IMR-90 (cell line): ENCODE results near the gene HJURP. TPM values are rescaled to one million over a fixed set of nuclear protein-coding genes. Genes with fewer than 3 reads are reported as not detected.

Source experiments
- ATAC-seq: fragments of 200-7000 bp; cut with Tn5 transposase; 2 replicates; pipeline ENCODE4 v1.9.1; 2020; ENCODE audit warnings: low read depth, mild to moderate bottlenecking, moderate library complexity
- BruUV-seq: library from RNA; stranded (reverse); fragments of 400-500 nt; replicated peaks from 2 replicates; lab custom pipeline; 2021; lab: Mats Ljungman, UMichigan
- CTCF ChIA-PET: fragments of 300-600 bp; formaldehyde crosslinking; extraction: SDS; loops from one replicate; lab custom pipeline; 2021; ENCODE audit warnings: antibody characterized with exemption; lab: Yijun Ruan, JAX
- POLR2A ChIA-PET: fragments of 300-600 bp; sonication (Branson Sonifier 250); formaldehyde crosslinking; loops from one replicate; lab custom pipeline; 2022; ENCODE audit warnings: antibody characterized with exemption; ENCODE audit not compliant: unreplicated experiment; lab: Charles Lee
- DNase-seq: peaks from one replicate; pipeline ENCODE4 v3.0.0; 2013
- H2AFZ ChIP-seq: replicated peaks from 2 replicates; pipeline ENCODE3; 2013; ENCODE audit warnings: low read length, mild to moderate bottlenecking; ENCODE audit not compliant: poor library complexity
- H2AK5ac ChIP-seq: 2 replicates; pipeline ENCODE4 v1.6.1; 2013; ENCODE audit warnings: low read depth, low read length, inconsistent platforms
- H2AK9ac ChIP-seq: replicated peaks from 2 replicates; pipeline ENCODE3; 2013; ENCODE audit warnings: mild to moderate bottlenecking, low read depth, low read length, moderate library complexity; ENCODE audit not compliant: poor library complexity
- H2BK120ac ChIP-seq: 2 replicates; pipeline ENCODE4 v1.6.1; 2013; ENCODE audit warnings: low read depth, low read length, inconsistent platforms
- H2BK15ac ChIP-seq: 3 replicates; pipeline ENCODE4 v1.6.1; 2013; ENCODE audit warnings: low read depth, low read length, inconsistent platforms
- H2BK20ac ChIP-seq: 2 replicates; pipeline ENCODE4 v1.6.1; 2013; ENCODE audit warnings: low read depth, mild to moderate bottlenecking, inconsistent platforms, low read length, moderate library complexity
- H2BK5ac ChIP-seq: 2 replicates; pipeline ENCODE4 v1.6.1; 2013; ENCODE audit warnings: mild to moderate bottlenecking, low read depth, low read length, inconsistent platforms; ENCODE audit not compliant: poor library complexity, severe bottlenecking
- H3K14ac ChIP-seq: replicated peaks from 2 replicates; pipeline ENCODE4 v1.6.1; 2013; ENCODE audit warnings: low read depth, low read length, inconsistent platforms
- H3K18ac ChIP-seq: 2 replicates; pipeline ENCODE4 v1.6.1; 2013; ENCODE audit warnings: low read depth, low read length, control low read depth
- H3K23ac ChIP-seq: 2 replicates; pipeline ENCODE4 v1.6.1; 2013; ENCODE audit warnings: low read depth, low read length, inconsistent platforms
- H3K27ac ChIP-seq: 2 replicates; pipeline ENCODE4 v1.5.1; 2013; ENCODE audit warnings: mild to moderate bottlenecking, control low read depth, low read length; ENCODE audit not compliant: insufficient read depth
- H3K27me3 ChIP-seq: 2 replicates; pipeline ENCODE4 v1.6.1; 2013; ENCODE audit warnings: low read length; ENCODE audit not compliant: control insufficient read depth, insufficient read depth
- H3K36me3 ChIP-seq: 2 replicates; pipeline ENCODE4 v1.6.1; 2013; ENCODE audit warnings: low read length, mixed read lengths; ENCODE audit not compliant: control insufficient read depth, insufficient read depth
- H3K4ac ChIP-seq: 2 replicates; pipeline ENCODE4 v1.6.1; 2013; ENCODE audit warnings: low read depth, low read length, inconsistent platforms
- H3K4me1 ChIP-seq: 2 replicates; pipeline ENCODE4 v1.6.1; 2013; ENCODE audit warnings: low read length, mixed read lengths; ENCODE audit not compliant: control insufficient read depth, insufficient read depth
- H3K4me2 ChIP-seq: 2 replicates; pipeline ENCODE4 v1.6.1; 2013; ENCODE audit warnings: low read depth, mild to moderate bottlenecking, control low read depth, low read length, moderate library complexity
- H3K4me3 ChIP-seq: 2 replicates; pipeline ENCODE4 v1.5.1; 2013; ENCODE audit warnings: low read depth, mild to moderate bottlenecking, control low read depth, low read length, moderate library complexity; ENCODE audit not compliant: insufficient read depth
- H3K56ac ChIP-seq: 2 replicates; pipeline ENCODE4 v1.6.1; 2013; ENCODE audit warnings: low read length, inconsistent platforms; ENCODE audit not compliant: insufficient read depth; ENCODE audit errors: extremely low read depth
- H3K79me1 ChIP-seq, 2 experiments: 2 replicates each; pipeline ENCODE4 v1.6.1; 2013; ENCODE audit warnings: low read length in 2 of 2, inconsistent platforms in 1 of 2, low read depth in 1 of 2
- H3K9ac ChIP-seq: 2 replicates; pipeline ENCODE4 v1.6.1; 2013; ENCODE audit warnings: low read depth, low read length, control low read depth
- H3K9me1 ChIP-seq: 2 replicates; pipeline ENCODE4 v1.6.1; 2013; ENCODE audit warnings: low read length, inconsistent platforms; ENCODE audit not compliant: insufficient read depth
- H3K9me3 ChIP-seq: 2 replicates; pipeline ENCODE4 v1.6.1; 2013; ENCODE audit warnings: low read length; ENCODE audit not compliant: control insufficient read depth, insufficient read depth
- H4K20me1 ChIP-seq: 2 replicates; pipeline ENCODE4 v1.6.1; 2013; ENCODE audit warnings: low read length, inconsistent platforms; ENCODE audit not compliant: insufficient read depth
- H4K5ac ChIP-seq: 2 replicates; pipeline ENCODE4 v1.6.1; 2013; ENCODE audit warnings: mild to moderate bottlenecking, low read depth, low read length, control low read depth
- H4K8ac ChIP-seq, 2 experiments: 2 replicates each; pipeline ENCODE4 v1.6.1; 2013; ENCODE audit warnings: low read depth in 2 of 2, low read length in 2 of 2, control low read depth in 1 of 2, inconsistent platforms in 1 of 2
- H4K91ac ChIP-seq: 2 replicates; pipeline ENCODE4 v1.6.1; 2013; ENCODE audit warnings: low read depth, low read length, inconsistent platforms; ENCODE audit not compliant: insufficient read depth
- BHLHE40 ChIP-seq: fragments of 150-350 bp; IDR thresholded peaks from 2 replicates; pipeline ENCODE4 v1.6.1; 2016; ENCODE audit warnings: mild to moderate bottlenecking, low read depth, low read length
- CEBPB ChIP-seq: IDR thresholded peaks from 2 replicates; pipeline ENCODE4 v1.6.1; 2012; ENCODE audit warnings: low read depth, low read length, improper control_type of control experiment
- CHD1 ChIP-seq: IDR thresholded peaks from 2 replicates; pipeline ENCODE4 v1.6.1; 2012; ENCODE audit warnings: low read depth, low read length, improper control_type of control experiment
- FOS ChIP-seq: fragments of 150-350 bp; IDR thresholded peaks from 2 replicates; pipeline ENCODE4 v1.6.1; 2016; ENCODE audit warnings: low read depth, low read length
- MAFK ChIP-seq: IDR thresholded peaks from 2 replicates; pipeline ENCODE4 v1.6.1; 2012; ENCODE audit warnings: low read depth, low read length, improper control_type of control experiment
- MAZ ChIP-seq: IDR thresholded peaks from 2 replicates; pipeline ENCODE4 v1.6.1; 2012; ENCODE audit warnings: low read depth, mild to moderate bottlenecking, low read length, improper control_type of control experiment, moderate library complexity, borderline replicate concordance
- MXI1 ChIP-seq: IDR thresholded peaks from 2 replicates; pipeline ENCODE4 v1.6.1; 2012; ENCODE audit warnings: low read depth, mild to moderate bottlenecking, low read length, moderate library complexity, borderline replicate concordance
- NFE2L2 ChIP-seq: fragments of 150-350 bp; IDR thresholded peaks from 2 replicates; pipeline ENCODE4 v1.6.1; 2016; ENCODE audit warnings: low read depth, mild to moderate bottlenecking, low read length
- POLR2A ChIP-seq: IDR thresholded peaks from 2 replicates; pipeline ENCODE4 v1.6.1; 2012; ENCODE audit warnings: mild to moderate bottlenecking, low read depth, low read length
- RAD21 ChIP-seq: IDR thresholded peaks from 2 replicates; pipeline ENCODE4 v1.6.1; 2012; ENCODE audit warnings: low read length, improper control_type of control experiment
- RCOR1 ChIP-seq: IDR thresholded peaks from 2 replicates; pipeline ENCODE4 v1.6.1; 2012; ENCODE audit warnings: mild to moderate bottlenecking, low read length, improper control_type of control experiment; ENCODE audit not compliant: insufficient replicate concordance
- RFX5 ChIP-seq: IDR thresholded peaks from 2 replicates; pipeline ENCODE4 v1.8.0; 2012; ENCODE audit warnings: low read depth, mild to moderate bottlenecking, low read length, moderate library complexity
- SMC3 ChIP-seq: fragments of 150-350 bp; IDR thresholded peaks from 2 replicates; pipeline ENCODE4 v1.6.1; 2016; ENCODE audit warnings: low read depth, mild to moderate bottlenecking, antibody characterized with exemption, low read length, moderate library complexity
- WGBS, 2 experiments: methylation state at CpG; one replicate each; pipeline versions ENCODE4 v1.1.5 to v1.1.7; 2013; ENCODE audit warnings: missing lambda C conversion rate in 2 of 2; ENCODE audit not compliant: insufficient read length in 1 of 2; ENCODE audit errors: extremely low coverage in 2 of 2; 5-methylcytosine and 5-hydroxymethylcytosine counted together
- dilution Hi-C: fragments of 300-500 bp; cut with HindIII; formaldehyde crosslinking; loops from one replicate; pipeline ENCODE4 v1.14.3; 2018; ENCODE audit warnings: low sequenced_read_pairs; ENCODE audit not compliant: unreplicated experiment
- in situ Hi-C: fragments of 300-500 bp; cut with MboI; formaldehyde crosslinking; loops from 3 replicates; pipeline ENCODE4 v1.14.3; 2019; ENCODE audit warnings: low sequenced_read_pairs, inconsistent platforms, mixed read lengths
- intact Hi-C: fragments of 100-400 bp; cut with micrococcal nuclease; formaldehyde crosslinking; loops from 2 replicates; pipeline ENCODE4 v1.10.0; 2022
- polyA plus RNA-seq, 3 experiments: library from polyadenylated mRNA; depleted of rRNA; stranded (reverse); fragments of >200 nt; gene quantifications; 2 replicates each; pipeline ENCODE4 v1.2.3, GENCODE V29; 2012; ENCODE audit warnings: low replicate concordance in 1 of 3
- total RNA-seq: library from RNA; depleted of rRNA; stranded (reverse); fragments of >200 nt; gene quantifications from 2 replicates; pipeline ENCODE4 v1.2.3, GENCODE V29; 2012
- TF ChIP-seq, protein P1 (sequence below): conservative IDR thresholded peaks from 2 replicates; pipeline ENCODE4 v1.5.1; 2012; ENCODE audit warnings: mild to moderate bottlenecking, low read depth, low read length, improper control_type of control experiment
- TF ChIP-seq, protein P2 (sequence below): fragments of 150-350 bp; IDR thresholded peaks from 2 replicates; pipeline ENCODE4 v1.6.1; 2016; ENCODE audit warnings: low read depth, mild to moderate bottlenecking, low read length, moderate library complexity, borderline replicate concordance

HJURP gene
- total and polyA plus RNA-seq, 2 of the 4 experiments (the other 2 are of a cell fraction), result 22.6 to 26.5 TPM

DNA sequence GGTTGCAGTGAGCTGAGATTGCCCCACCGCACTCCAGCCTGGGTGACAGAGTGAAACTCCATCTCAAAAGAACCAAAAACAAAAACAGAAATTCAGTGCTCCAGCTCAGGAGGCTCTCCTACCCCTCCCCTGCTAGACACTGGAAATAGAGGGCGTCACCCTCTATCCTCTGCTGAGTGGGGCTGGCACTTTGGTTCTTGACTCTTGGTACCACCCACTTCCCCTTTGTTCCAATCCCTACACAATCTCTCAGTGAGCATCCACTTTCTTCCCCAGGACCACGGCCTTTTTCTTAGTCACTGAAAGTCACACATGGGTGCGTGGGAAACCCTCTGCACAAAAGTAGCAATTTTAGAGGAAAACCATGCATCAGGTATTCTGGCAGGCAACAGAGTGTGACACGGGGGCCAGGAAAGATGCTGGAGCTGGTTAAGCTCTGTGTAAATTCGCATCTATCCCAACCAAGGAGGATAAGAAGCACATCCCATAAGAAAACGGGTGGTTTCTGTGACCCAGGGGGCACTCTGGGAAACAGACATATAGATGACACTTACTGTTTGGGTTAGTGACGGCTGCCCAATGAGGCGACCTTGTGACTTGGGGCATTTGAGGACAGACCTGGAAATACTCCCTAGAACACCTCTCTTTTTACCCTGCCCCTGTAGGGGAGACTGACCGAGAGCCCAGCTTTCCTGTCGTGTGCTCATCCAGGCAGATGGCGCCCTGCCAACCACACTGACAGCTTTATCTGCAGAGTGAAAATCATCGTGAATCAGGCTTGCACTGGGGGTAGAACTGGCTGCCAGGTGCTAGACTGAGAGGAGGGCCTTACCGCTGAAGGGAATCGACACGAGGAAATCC is 7.7 kb downstream of the HJURP start:
- no peak overlapping the region for H3K56ac ChIP-seq
- H3K79me1 ChIP-seq, result peaks cover 52 to 68% of the 10 kb centered on the region in 2 experiments
- H2AFZ ChIP-seq, result no peak overlapping the region
- H3K4ac ChIP-seq, result no peak overlapping the region
- H2AK9ac ChIP-seq, result no peak overlapping the region
- H3K9me1 ChIP-seq, result peaks cover 8% of the 10 kb centered on the region; the same call in 1 of the 2 replicates
- no peak overlapping the region for H2AK5ac ChIP-seq
- H3K4me3 ChIP-seq, result no peak overlapping the region
- WGBS, 2 experiments, result 66% methylated on average over 2 of the region's 16 CpGs; no CpG with 5 or more reads in 1 of the 2 experiments
- BruUV-seq, result no TSS peak
- DNase-seq (no peak), ATAC-seq (no peak)
- H2BK15ac ChIP-seq, result no peak overlapping the region
- no peaks in the 10 kb centered on the region for H3K9me3 ChIP-seq
- no peak overlapping the region for H3K27ac ChIP-seq
- no peak overlapping the region for H2BK120ac ChIP-seq
- peaks cover 25% of the 10 kb centered on the region for H3K36me3 ChIP-seq
- H4K5ac ChIP-seq, result no peak overlapping the region
- H3K9ac ChIP-seq, result no peak overlapping the region
- H3K18ac ChIP-seq, result no peak overlapping the region
- intact Hi-C loops (no loop called here), in situ Hi-C loops (loop anchor here (25.0 kb wide), 1 partner anchor 384 kb away; no protein-coding TSS in a partner anchor), dilution Hi-C loops (no loop called here)
- H3K27me3 ChIP-seq, result no peaks in the 10 kb centered on the region
- ChIA-PET POLR2A (no interaction called here), CTCF (no interaction called here)
- no peak overlapping the region for H4K91ac ChIP-seq
- H3K23ac ChIP-seq, result no peak overlapping the region
- no peaks in the 10 kb centered on the region for H3K4me1 ChIP-seq
- H3K4me2 ChIP-seq, result no peak overlapping the region
- H2BK20ac ChIP-seq, result no peak overlapping the region
- no peak overlapping the region for H2BK5ac ChIP-seq
- H4K20me1 ChIP-seq, result peaks cover 7% of the 10 kb centered on the region
- no peak overlapping the region for H4K8ac ChIP-seq
- H3K14ac ChIP-seq, result no peak overlapping the region
- TF ChIP-seq RAD21, result no peak
- TF ChIP-seq NFE2L2, result no peak
- TF ChIP-seq RFX5, result no peak
- no peak for TF ChIP-seq FOS
- TF ChIP-seq MAFK, result no peak
- TF ChIP-seq RCOR1, result no peak
- no peak for TF ChIP-seq SMC3
- no peak for TF ChIP-seq MAZ
- TF ChIP-seq CHD1, result no peak
- TF ChIP-seq BHLHE40, result no peak
- TF ChIP-seq CEBPB, result no peak
- no peak for TF ChIP-seq MXI1
- TF ChIP-seq, protein P1, sequence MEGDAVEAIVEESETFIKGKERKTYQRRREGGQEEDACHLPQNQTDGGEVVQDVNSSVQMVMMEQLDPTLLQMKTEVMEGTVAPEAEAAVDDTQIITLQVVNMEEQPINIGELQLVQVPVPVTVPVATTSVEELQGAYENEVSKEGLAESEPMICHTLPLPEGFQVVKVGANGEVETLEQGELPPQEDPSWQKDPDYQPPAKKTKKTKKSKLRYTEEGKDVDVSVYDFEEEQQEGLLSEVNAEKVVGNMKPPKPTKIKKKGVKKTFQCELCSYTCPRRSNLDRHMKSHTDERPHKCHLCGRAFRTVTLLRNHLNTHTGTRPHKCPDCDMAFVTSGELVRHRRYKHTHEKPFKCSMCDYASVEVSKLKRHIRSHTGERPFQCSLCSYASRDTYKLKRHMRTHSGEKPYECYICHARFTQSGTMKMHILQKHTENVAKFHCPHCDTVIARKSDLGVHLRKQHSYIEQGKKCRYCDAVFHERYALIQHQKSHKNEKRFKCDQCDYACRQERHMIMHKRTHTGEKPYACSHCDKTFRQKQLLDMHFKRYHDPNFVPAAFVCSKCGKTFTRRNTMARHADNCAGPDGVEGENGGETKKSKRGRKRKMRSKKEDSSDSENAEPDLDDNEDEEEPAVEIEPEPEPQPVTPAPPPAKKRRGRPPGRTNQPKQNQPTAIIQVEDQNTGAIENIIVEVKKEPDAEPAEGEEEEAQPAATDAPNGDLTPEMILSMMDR, result no peak
- TF ChIP-seq, protein P2, sequence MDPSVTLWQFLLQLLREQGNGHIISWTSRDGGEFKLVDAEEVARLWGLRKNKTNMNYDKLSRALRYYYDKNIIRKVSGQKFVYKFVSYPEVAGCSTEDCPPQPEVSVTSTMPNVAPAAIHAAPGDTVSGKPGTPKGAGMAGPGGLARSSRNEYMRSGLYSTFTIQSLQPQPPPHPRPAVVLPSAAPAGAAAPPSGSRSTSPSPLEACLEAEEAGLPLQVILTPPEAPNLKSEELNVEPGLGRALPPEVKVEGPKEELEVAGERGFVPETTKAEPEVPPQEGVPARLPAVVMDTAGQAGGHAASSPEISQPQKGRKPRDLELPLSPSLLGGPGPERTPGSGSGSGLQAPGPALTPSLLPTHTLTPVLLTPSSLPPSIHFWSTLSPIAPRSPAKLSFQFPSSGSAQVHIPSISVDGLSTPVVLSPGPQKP, result no peak
- TF ChIP-seq POLR2A, result no peak
